Activated T-cell treated with anti-CD3 and anti-CD28 coated beads, Interleukin-2, amount 50 U/mL, for 48 hours (primary cell): Measurements from ENCODE around the gene RSPH1.

Experiments used
- DNase-seq, 2 experiments: peaks; one replicate each; pipeline ENCODE4 v3.0.0-alpha.2; 2020

The RSPH1 gene

DNA sequence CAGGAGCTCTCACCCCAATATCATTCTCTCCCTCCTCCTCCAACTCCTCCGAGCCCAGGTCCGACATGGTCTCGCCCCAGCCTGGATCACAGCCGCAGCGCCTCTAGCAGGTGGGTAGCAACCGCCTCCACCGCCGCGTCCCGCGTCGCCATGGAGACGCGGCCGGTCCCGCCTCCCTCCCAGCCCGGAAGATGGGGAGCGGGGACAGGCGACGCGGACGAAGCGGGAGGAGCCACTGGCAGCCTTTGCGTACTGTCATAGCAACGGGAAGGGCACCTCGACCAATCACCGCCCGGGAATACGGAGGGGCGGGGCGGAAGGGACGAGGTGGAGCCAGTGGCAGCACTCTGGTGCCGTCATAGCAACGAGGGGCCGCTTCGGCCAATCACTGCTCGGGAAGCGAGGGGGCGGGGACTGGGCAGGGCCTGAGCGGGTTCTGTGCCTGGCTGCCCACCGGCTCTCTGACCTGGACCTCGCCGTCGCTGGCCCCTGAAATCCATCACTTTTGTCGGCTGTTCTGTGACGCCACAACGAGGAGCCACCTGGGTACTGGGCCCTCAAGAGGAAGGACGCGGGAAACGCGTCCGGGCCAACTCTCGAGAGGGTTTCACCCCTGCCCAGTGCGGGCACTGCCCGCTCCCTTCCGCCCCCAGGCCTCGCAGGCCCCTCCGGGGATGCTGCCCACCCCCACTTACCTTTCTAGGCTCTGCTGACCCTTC, at the start of gene RSPH1:
RSPH1 (minus strand) TSS at position 105 of the 719 bp plus-strand sequence; CDS start at position 67, 38 bp downstream.
- peak; percentile 99 to 100 for DNase-seq

DNA sequence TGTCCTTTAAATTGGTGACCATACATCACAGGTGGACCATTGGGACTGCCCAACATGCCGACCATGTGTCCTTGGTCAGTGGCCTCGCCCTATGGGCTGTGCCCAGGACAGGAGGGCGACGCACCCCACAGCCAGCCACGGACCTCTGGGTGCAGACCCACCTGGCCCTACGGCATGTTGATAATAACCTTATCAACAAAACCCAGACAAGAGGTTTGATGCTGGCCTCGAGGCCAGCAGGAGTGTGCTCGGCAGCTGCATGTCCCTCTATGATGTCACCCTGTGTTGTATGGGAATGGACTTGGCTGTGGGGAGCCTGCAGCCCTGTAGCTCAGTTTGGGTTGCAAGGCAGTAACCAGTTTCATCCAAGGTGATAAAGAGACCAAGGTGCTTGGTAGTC, 49.7 kb upstream of the RSPH1 start:
- DNase-seq: no peak

DNA sequence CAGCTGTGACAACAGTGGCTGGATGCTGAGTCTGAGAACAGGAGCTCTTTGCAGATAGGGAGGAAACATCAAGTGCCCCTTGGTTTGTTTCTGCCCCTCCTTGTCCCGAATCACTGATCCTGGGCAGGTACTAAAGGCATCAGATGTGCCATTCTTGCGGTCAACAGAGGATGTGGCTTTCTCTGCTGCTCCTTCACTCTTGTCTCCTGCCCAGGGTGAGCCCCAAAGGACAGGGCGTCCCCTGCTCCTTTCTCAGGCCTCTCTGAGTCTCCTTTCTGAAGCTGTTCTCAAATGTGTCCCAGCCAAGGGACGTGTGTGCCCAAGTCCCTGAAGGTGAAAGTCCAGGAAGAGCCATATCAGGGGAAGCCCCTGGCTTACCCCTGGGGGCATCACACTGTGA, 49.3 kb upstream of the RSPH1 start:
- DNase-seq: no peak

DNA sequence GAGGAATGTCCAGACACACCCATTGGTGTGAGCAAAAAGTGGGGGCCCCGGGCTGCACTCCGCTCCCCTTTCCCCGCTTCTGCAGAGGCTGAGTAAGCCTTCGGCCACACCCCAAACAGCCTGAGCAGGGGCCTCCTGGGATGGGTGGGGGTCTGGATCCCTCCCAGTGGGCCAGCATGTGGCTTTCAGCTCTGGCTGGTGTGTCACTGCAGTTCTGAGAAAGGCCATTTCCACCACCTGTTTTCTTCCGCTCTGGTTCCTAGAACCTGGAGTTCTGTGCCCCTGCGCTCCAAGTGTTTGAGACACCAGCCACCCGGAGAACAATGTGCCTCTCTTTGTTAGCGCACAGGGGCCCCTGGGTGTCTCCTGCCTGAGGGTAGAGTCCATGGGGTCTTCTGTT, 48.5 kb upstream of the RSPH1 start:
- DNase-seq: no peak

DNA sequence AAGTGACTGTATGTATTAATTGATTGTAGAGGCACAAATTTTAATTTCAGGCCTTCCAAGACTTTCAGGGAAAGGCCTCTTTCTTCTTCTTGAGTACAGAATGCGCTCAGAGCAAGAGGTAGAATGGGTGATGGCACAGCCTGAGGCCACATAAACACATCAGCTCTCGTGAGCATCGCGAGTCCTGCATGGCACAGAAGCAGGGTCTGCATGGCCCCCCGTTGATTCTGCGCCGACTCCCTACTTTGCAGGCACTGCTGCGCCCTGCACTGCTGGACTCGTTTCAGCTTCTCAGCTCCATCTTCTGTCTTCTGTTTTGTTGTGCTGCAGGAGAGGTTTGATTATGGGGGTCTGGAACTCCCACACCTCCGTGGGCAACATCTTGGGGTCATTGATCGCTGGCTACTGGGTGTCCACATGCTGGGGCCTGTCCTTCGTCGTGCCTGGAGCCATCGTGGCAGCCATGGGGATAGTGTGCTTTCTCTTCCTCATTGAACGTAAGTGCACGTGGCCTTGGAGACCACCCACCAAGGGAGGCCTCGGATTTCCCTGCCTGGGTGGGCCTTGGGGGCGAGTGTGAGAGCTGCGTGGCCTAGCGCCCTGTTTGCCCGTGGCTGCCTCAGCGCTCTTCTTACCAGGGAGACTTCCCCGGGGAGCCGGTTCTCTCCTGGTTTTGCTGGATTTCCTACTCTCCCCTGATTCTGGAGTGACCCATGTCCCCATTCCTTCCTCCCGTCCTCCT, 47.3 kb upstream of the RSPH1 start:
- no peak for DNase-seq

DNA sequence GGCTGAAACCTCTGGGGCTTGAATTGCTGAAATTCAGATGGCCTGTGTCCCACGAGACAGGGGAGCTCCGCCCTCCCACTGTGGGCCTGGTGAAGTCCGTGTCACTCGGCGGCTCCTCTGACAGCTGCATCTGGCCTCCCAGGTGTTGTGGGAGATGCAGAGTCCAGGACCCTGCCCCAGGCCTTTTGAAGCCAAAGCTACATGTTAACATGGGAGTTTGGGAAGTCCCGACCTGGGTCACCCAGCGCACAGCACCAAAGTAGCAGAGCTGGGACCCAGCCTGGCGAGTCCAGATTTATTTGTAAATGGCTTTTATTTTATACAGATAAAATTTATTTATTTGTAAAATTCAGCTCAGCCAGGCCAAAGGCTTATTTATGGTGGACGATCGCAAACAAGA, 46.6 kb upstream of the RSPH1 start:
- no peak for DNase-seq

DNA sequence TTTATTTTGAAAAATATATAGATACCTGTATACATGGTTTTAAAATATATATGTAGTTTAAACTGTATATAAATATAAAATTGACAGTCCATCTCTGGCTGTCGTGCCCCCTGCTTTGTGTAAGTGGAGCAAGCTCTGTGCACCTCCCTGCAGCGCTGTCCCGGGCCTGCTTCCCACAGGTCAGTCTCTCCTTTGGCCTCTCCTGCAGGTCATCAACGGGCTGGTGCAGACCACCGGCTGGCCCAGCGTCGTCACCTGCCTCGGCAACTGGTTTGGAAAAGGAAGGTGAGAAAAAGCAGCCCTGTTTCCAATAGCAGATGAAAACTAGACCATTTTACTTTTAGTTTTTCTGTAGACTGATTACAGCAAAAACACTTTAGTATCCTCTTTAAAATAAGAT, 46.2 kb upstream of the RSPH1 start:
- DNase-seq: no peak

DNA sequence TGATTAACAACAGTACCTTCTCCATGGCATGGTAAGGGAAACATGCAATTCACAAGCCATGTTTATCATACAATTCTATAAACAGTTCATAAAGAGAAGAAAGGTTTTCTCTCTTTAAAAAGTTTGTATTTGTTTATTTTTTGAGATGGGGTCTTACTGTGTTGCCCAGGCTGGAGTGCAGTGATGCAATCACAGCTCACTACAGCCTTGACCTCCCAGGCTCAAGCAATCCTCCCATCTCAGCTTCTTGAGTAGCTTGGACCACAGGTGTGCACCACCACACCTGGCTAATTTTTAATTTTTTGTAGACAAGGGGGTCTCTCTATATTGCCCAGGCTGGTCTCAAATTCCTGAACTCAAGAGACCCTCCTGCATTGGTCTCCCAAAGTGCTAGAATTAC, 45.6 kb upstream of the RSPH1 start:
- no peak for DNase-seq

DNA sequence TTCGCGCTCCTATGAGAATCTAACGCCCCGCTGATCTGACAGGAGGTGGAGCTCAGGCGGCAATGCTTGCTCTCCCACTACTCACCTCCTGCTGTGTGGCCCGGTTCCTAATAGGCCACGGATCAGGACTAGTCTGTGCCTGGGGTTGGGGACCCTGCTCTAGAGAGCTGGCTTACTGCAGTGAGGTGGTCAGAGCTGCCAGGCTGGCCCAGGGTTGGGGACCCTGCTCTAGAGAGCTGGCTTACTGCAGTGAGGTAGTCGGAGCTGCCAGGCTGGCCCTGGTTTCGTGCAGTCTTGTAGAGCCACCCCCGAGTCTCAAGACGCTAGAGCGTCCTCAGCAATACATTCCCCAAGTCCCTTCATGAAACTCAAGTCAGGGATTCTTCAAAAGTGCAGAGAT, 45.1 kb upstream of the RSPH1 start:
- DNase-seq: no peak

DNA sequence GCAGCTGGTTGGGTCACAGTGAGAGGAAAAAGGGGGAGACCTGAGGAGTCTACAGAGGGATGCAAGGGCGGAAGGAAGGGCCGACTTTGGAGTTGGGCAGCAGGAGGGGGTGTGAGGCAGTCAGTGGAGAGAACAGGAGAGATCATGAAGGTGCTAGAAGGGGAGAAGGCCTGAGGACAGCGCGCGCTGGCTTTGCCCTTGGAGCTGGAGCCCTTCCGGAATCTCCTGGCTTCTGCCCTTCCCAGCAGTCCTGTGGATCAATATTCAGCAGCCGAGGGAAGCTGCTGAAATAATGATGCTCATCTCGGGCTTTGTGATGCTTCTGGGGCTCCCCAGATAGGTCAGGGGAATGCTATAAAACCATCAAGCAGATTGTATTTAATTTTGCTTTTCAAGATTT, 44.4 kb upstream of the RSPH1 start:
- no peak for DNase-seq

DNA sequence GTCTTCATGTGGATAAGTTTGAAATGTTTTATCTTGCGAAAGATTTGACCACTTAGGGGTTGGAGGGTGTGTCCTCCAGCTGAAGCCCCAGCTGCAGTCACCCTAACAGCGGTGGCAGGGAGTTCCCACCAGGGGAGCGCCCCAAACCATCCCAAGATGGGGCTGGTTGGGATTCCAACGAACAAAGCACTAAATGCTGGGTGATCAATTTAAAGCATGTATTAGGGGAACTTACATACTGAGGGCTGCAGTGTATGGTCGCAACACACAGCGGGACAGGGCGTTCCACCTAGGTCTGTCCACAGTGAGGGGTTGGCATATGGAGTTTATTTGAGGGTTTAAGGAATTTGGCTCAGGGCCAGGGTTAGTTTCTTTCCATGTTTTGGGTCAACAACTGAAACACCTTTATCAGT, 43.9 kb upstream of the RSPH1 start:
- DNase-seq: no peak

DNA sequence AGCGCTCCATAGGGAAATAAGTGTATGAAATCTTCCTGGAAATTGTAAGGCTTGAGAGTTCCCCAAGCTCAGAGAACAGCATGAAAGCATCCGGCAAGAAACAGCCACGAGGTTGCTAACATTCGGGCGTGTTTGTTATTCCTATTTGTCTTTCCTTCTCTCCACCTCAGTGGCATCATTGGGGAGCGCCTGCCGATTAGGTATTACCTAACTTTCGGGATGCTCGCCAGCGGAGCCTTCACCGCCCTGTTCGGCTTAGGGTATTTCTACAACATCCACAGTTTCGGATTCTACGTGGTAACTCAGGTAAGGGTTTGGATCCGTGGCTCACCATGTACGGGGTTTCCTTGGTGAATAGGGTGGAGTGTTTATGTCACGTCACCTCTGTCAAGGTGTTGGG, 43.3 kb upstream of the RSPH1 start:
- no peak for DNase-seq

DNA sequence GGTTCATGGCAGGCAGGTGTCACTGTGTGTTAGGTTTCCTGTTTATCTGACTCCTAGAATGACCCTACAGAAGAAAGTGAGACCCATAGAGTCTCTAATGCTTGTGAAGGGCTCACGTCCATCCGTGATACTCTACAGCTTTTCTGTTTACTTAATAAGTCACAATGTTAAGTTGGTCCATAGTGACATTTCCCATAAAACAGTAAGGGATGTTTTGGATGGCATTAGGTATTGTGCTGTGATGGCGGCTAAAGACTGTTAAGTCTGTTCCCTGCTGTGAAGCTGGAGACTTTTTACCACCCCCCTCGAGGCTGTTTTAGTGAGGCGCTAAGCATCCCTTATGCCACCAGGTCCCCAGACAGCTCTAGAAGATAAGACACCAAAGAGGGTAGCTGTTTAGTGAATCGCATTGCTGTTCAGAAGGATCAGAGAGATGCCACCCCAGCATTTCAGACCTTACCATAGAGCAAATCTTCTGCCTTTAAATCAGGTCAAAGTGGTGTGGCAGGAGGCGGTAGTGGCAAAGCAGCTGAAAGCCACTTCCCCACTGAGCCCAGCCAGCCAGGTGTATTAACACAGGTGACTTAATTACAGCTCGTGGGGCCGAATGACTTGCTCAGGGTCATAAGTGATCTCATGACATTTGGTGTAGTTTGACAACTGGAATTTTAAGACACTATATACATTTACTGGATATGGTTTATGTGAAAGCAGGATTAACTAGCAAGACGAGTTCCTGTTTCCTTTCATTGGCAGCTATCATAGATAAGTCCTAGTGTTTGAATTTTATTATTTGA, 42.7 kb upstream of the RSPH1 start:
- no peak for DNase-seq

DNA sequence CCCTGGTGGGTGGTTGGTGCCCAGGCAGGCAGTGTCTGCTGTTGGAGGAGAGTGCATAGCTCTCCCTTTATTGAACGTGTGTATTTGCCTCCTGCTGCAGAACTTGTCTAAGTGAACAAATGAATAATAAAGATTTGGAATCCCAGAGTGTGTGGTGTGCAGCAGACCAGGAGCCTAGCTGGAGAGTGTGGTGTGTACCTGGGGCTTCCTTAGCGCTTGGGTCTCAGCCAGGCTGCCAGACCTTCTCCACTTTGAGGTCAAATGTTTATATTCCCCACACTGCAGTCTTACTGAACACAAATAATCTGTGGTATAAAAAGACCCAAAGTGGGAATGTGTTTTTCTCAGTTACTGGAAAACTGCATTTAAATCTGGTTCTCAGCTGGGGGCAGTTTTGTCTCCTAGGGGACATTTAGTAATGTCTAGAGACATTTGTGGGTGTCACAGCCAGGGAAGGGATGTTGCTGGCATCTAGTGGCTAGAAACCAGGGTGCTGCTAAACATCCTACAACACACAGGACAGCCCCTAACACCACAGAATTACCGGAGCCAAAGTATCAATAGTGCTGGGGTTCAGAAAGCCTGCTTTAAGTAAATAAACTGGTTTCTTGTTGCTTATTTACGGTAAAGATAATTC, 41.2 kb upstream of the RSPH1 start:
- no peak for DNase-seq

DNA sequence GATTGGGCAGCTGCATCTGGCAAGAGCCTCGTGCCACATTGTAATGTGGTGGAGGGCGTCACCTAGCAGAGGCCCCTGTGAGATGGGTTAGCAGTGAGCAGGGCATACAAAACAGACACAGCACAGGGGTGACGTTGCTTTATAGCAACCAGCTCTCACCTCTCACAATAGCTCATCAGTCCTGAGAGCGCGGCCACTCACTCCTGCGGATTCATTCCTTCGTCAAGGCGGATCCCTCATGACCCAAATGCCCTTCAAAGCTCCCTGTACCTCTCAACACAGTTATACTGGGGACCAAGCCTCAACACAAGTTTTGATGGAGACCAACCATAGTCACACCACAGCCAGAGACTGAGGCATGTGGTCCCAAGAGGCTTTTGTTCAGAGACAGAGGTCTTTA, 40.6 kb upstream of the RSPH1 start:
- no peak for DNase-seq

DNA sequence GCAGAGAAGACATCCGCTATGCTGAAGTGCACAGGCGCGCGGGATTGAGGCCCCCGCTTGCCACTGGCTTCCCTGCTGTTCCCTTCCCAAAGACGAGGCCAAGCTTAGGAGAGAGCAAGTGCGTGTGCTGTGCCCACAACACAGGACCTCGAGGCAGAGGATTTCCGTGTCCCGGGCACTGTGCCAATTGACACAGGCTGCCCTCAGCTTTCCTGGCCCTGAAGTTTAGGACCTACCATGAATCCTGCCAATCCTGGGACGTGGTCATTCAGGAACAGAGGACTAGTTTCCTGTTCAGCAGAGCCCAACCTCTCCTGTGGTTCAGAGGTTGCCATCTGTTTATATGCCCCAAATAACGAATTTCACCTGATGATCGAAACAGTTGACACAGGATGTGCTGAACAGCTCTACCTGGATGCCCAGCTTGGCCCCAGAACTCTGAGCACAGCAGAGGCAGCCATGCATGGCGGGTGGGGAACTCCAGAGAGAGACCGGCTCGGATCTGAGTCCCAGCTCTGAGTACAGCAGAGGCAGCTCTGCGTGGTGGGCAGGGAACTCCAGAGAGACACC, 39.7 kb upstream of the RSPH1 start:
- no peak for DNase-seq

DNA sequence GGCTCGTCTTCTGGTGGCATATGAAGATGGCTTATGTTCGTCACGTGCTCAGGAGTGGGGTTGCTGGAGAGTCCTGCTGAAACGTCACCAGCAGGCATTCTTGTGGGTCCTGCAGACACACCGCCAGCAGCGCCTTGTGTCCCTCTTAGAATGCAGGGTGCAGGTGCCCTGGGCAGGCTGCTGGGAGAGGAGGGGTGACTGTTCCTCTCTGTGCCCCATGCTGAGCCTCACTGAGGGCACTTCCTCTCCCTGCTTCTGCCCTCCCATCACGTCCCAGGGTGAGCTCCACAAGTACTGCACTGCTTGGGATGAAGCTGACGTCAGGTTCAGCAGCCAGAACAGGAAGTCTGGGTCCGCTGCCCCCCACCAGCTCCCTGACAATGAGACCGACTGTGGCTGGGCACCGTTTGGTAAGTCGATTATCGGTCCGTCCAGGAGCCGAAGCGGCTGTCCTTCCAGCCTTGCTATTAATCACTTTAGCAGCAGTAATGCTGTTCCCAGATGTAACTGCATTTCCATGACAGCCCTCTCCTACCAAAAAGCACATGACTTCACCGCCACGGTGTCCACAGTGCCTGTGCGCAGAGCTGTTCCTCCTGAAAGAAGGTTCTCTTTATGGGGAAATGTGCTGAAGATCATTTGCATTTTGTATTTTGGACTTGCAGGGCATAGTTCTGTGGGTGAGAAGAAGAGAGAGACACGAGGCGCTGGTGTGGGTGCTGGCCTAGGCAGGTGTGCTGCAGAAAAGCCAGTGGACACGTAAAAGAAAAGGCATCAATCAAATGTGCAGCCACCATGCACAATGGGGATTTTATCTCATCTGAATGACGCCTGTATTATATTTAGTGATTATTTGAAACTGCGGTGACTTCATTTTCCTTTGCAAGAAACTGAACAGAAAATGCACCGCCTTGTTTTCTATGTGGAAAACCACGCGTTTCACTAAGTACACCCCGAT, 38.7 kb upstream of the RSPH1 start:
- no peak for DNase-seq

DNA sequence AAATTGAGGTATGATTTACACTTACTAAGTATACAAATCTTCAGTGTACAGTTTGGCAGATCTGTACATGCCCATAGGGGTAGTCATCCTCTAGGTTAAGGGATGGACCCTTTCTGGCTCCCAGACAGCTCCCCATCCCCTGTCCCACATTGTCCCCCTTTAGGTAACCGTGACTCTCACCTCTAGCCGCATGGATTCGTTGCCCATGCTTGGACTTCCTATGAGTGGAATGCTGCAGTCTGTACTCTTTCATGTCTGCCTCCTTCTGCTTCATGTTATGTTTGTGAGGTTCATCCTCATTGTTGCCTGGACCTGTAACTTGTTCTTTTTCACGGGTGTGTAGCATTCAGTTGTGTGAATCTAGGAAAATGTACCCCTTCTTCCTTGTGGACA, 37.9 kb upstream of the RSPH1 start:
- no peak for DNase-seq

DNA sequence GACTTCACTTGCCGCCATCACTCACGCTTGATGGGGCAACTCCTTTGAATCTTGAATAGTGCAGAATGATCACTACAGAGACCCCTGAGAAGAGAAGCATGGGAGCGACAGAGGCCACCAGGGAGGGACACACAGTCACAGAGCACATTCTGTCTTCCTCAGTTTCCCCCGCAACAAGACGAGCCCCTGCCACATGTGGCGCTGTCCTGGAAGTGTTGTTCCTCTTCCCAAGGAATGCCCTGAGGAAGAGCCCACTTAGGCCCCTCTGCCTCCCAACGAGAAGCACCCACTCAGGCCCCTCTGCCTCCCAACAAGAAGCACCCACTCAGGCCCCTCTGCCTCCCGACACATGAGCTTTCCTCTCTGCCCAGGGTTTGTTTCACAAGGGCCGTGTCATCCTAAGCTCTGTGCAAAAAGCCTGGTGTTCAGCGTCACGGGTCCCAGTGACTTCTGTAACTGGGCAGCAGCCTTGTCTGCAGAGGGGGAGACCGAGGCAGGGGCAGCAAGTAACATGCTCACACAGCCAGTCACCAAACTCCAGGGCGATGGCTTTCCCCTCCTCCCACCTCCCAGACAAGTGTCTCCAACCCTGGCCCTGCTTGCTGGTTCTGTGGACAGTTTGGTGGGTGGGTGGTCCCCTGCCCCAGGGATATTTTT, 37.4 kb upstream of the RSPH1 start:
- DNase-seq: no peak

DNA sequence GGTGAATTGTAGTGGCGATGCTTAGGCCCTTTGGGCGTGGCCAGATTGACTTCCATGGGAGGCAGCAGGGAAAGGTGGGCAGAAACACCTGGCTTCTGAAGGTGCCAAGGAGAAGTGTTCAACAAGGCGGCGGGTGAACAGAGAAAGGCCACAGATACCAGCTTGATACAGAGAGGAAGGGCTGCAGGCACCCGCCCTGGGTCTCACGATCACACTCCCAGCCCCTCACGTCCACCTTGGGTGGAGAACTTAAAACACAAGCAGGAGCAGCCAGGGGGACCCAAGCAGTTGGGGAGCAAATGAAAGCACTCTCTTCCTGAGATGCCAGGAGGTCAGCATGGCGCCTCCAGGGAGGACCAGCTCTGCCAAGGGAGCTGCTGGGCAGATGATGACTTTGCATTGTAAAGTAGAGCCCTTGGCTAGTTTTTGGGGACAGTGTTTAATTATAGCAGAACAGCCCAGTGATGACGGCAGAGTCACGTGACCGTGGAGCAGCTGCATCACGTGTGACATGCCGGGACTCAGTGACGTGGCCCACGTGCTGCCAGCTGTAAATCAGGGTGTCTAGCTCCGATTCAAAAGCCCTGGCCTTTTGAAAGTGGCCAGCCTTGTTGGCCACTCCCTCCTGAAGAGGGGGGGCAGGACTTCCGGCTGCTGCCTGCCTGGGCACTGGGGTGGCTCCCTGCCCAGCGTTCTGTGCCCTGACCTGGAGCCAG, 36.6 kb upstream of the RSPH1 start:
- no peak for DNase-seq

DNA sequence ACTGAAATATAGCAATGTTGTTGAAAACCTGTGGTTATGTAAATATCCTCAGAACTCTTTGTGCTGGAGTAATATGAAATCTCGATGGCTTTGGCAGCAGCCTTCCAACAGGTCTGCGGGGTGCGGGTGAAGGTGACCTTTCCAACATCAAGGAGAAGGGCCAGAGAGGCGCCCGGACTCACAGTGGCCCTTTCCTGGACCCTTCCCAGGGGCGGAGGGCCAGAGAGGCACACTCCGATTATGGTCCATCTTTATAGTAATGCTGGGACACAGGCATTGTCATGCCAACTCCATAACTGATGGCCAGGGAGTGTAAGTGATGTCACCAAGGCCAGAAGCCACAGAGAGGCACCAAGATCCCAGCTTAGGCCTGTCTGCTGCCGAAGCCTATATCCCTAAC, 35.7 kb upstream of the RSPH1 start:
- DNase-seq: no peak
